A549 (cell line): Measurements from ENCODE around the gene MED12L. TPM values are rescaled to one million over a fixed set of nuclear protein-coding genes. Genes with fewer than 3 reads are reported as not detected.
A peak's percentile ranks its signal among the peaks of the same experiment; 100 is the strongest.

Source experiments
- ATAC-seq, 2 experiments: fragments of 200-7000 bp in 1 of 2; fragments of >200 bp in 1 of 2; cut with Nextera tagmentation in 1 of 2; cut with Tn5 transposase in 1 of 2; 3 replicates each; pipeline versions ENCODE4 v1.8.0 to v1.9.1; 2018 to 2020; ENCODE audit warnings: mild to moderate bottlenecking in 1 of 2, moderate library complexity in 1 of 2
- CTCF ChIA-PET: fragments of 300-600 bp; sonication (Branson Sonifier 250); formaldehyde crosslinking; extraction: SDS; loops from one replicate; lab custom pipeline; 2021; ENCODE audit warnings: antibody characterized with exemption, inconsistent platforms; lab: Yijun Ruan, JAX
- POLR2A ChIA-PET: fragments of 350-600 bp; formaldehyde crosslinking; extraction: SDS; loops from one replicate; lab custom pipeline; 2021; ENCODE audit warnings: antibody characterized with exemption, inconsistent platforms; lab: Yijun Ruan, JAX
- DNase-seq, 2 experiments: peaks; one replicate each; pipeline versions ENCODE4 v3.0.0 to v3.0.0-alpha.2; 2011 to 2016; ENCODE audit warnings: low read depth in 1 of 2, low spot score in 1 of 2
- FAIRE-seq: peaks from 2 replicates; lab custom pipeline; 2011; peaks lifted over from hg19 to GRCh38; lab: Jason Lieb, UNC
- H3K27ac ChIP-seq, 2 experiments: fragments of >200 bp; sonication (Bioruptor Twin); formaldehyde crosslinking; 3 replicates each; pipeline ENCODE4 v1.5.1; 2016 to 2017
- H3K4me1 ChIP-seq: fragments of >200 bp; sonication (Bioruptor Twin); formaldehyde crosslinking; 3 replicates; pipeline ENCODE4 v1.6.1; 2016
- H3K4me2 ChIP-seq: fragments of >200 bp; sonication (Bioruptor Twin); formaldehyde crosslinking; 3 replicates; pipeline ENCODE4 v1.6.1; 2016
- H3K4me3 ChIP-seq: fragments of >200 bp; sonication (Bioruptor Twin); formaldehyde crosslinking; 3 replicates; pipeline ENCODE4 v1.5.1; 2016
- H3K9me3 ChIP-seq: fragments of >200 bp; sonication (Bioruptor Twin); formaldehyde crosslinking; 3 replicates; pipeline ENCODE4 v1.6.1; 2016
- BHLHE40 ChIP-seq: IDR thresholded peaks from 2 replicates; pipeline ENCODE4 v1.6.1; 2012; ENCODE audit warnings: low read depth, low read length, inconsistent platforms
- CBX2 ChIP-seq: fragments of 200-600 bp; sonication (generic); IDR thresholded peaks from 2 replicates; pipeline ENCODE4 v1.6.1; 2016; ENCODE audit warnings: low read depth, mild to moderate bottlenecking, borderline replicate concordance
- EHF ChIP-seq: fragments of 250-450 bp; sonication (Bioruptor Pico); IDR thresholded peaks from 2 replicates; pipeline ENCODE4 v1.5.0; 2020; ENCODE audit warnings: mild to moderate bottlenecking
- EP300 ChIP-seq, 2 experiments: fragments of >200 bp; sonication (Bioruptor Twin); formaldehyde crosslinking; IDR thresholded peaks; 2 replicates in 1 of 2; 3 replicates in 1 of 2; pipeline ENCODE4 v1.6.1; 2016 to 2017
- ESRRA ChIP-seq: fragments of 150-350 bp; IDR thresholded peaks from 2 replicates; pipeline ENCODE4 v1.6.1; 2014; ENCODE audit warnings: mild to moderate bottlenecking, low read length, borderline replicate concordance
- FOXS1 ChIP-seq: fragments of 250-450 bp; sonication (Bioruptor Pico); IDR thresholded peaks from 2 replicates; pipeline ENCODE4 v1.5.0; 2020; ENCODE audit warnings: mild to moderate bottlenecking, moderate library complexity
- GATA3 ChIP-seq: IDR thresholded peaks from 2 replicates; pipeline ENCODE4 v1.6.1; 2012; ENCODE audit warnings: borderline replicate concordance
- HOXB13 ChIP-seq: fragments of 250-450 bp; sonication (Bioruptor Pico); IDR thresholded peaks from 2 replicates; pipeline ENCODE4 v1.5.0; 2020; ENCODE audit warnings: low read depth, mild to moderate bottlenecking, moderate library complexity
- JUN ChIP-seq, 2 experiments: fragments of >200 bp; sonication (Bioruptor Twin); formaldehyde crosslinking; IDR thresholded peaks; 2 replicates in 1 of 2; 3 replicates in 1 of 2; pipeline ENCODE4 v1.6.1; 2016 to 2017
- NFE2L2 ChIP-seq: fragments of 150-350 bp; conservative IDR thresholded peaks from 2 replicates; pipeline ENCODE4 v1.6.1; 2014; ENCODE audit warnings: low read length
- NPAS2 ChIP-seq: fragments of 250-450 bp; sonication (Bioruptor Pico); IDR thresholded peaks from 2 replicates; pipeline ENCODE4 v1.8.0; 2022; ENCODE audit warnings: mild to moderate bottlenecking, moderate library complexity, borderline replicate concordance
- PBX3 ChIP-seq: IDR thresholded peaks from 2 replicates; pipeline ENCODE4 v1.6.1; 2012
- RARB ChIP-seq: fragments of 250-450 bp; sonication (Bioruptor Pico); IDR thresholded peaks from 2 replicates; pipeline ENCODE4 v1.8.0; 2021; ENCODE audit warnings: mild to moderate bottlenecking, moderate library complexity
- RNF2 ChIP-seq: fragments of 200-600 bp; sonication (generic); IDR thresholded peaks from 2 replicates; pipeline ENCODE4 v1.6.1; 2016; ENCODE audit warnings: low read depth, mild to moderate bottlenecking, antibody characterized with exemption, moderate library complexity, borderline replicate concordance
- SMC3 ChIP-seq: fragments of >200 bp; sonication (Bioruptor Twin); formaldehyde crosslinking; IDR thresholded peaks from 3 replicates; pipeline ENCODE4 v1.6.1; 2018; ENCODE audit warnings: inconsistent platforms
- SREBF2 ChIP-seq: fragments of 450-650 bp; IDR thresholded peaks from 2 replicates; pipeline ENCODE4 v1.6.1; 2014; ENCODE audit warnings: mild to moderate bottlenecking, moderate library complexity
- ZC3H11A ChIP-seq: fragments of 450-650 bp; IDR thresholded peaks from 2 replicates; pipeline ENCODE4 v1.6.1; 2014; ENCODE audit warnings: antibody characterized with exemption, mild to moderate bottlenecking
- ZFP36 ChIP-seq: fragments of 450-650 bp; IDR thresholded peaks from 2 replicates; pipeline ENCODE4 v1.6.1; 2014; ENCODE audit warnings: borderline replicate concordance; ENCODE audit not compliant: partially characterized antibody
- WGBS: methylation state at CpG from one replicate; pipeline ENCODE4 v1.1.6; 2017; ENCODE audit errors: missing lambda C conversion rate; 5-methylcytosine and 5-hydroxymethylcytosine counted together
- polyA plus RNA-seq, 4 experiments: library from polyadenylated mRNA; depleted of rRNA in 3 of 4; stranded (reverse); fragments of >200 nt; fragmentation: RNase III in 1 of 4; extraction: RNeasy Plus Mini Kit Qiagen cat#74134 plus additional on column Dnase treatment in 1 of 4; gene quantifications; 2 replicates in 3 of 4; 3 replicates in 1 of 4; pipeline ENCODE4 v1.2.3, GENCODE V29; 2011 to 2017
- TF ChIP-seq, protein P1 (sequence below): fragments of 200-600 bp; sonication (generic); IDR thresholded peaks from 2 replicates; pipeline ENCODE4 v1.6.1; 2016; ENCODE audit warnings: antibody characterized with exemption, mild to moderate bottlenecking, moderate library complexity

The MED12L gene
- polyA plus RNA-seq, 2 of the 4 experiments (the other 2 are of a cell fraction): 0.32 to 0.63 TPM

- no peaks in the 10 kb centered on the region for H3K9me3 ChIP-seq
- TF ChIP-seq JUN (IDR thresholded peaks at IDR 0.05) (no peak), EHF (CRISPR knock-in tag) (no peak), SREBF2 (no peak), BHLHE40 (no peak)
- TF ChIP-seq, all 56 proteins: peak for 0
- Histone ChIP-seq H3K4me2 (peak overlapping the region; percentile 97), H3K27ac (peak overlapping the region; percentile 78 to 84), H3K4me3 (peak overlapping the region; percentile 72), H3K4me1 (peaks cover 5% of the 10 kb centered on the region; the same call in 2 of the 3 replicates)
- 66% methylated on average over 2 of the region's 2 CpGs for WGBS
- POLR2A ChIA-PET: interaction anchor here (0.8 kb wide), 1 partner anchor 155 kb away, joined by 3 read pairs; no protein-coding TSS in a partner anchor
- CTCF ChIA-PET: interaction anchor here (0.6 to 1.9 kb wide), 4 partner anchors 8 to 467 kb away, joined by 3 to 6 read pairs (median 4); no protein-coding TSS in a partner anchor
- peak; percentile 15 to 35; a peak in 3 of 6 replicates for ATAC-seq
- DNase-seq: no peak
- no peak for FAIRE-seq
Observed at GRCh38 chr3:151460228-151460627, 374.8 kb downstream of the MED12L start.

GRCh38 chr3:151460774-151461450, 375.4 kb downstream of the MED12L start, which contains the start of gene IGSF10:
TSS of gene IGSF10 (minus strand) at chr3:151461061. CDS start at chr3:151458709, 2,352 bp downstream.
- H3K9me3 ChIP-seq: no peaks in the 10 kb centered on the region
- WGBS: 30% methylated on average over 17 of the region's 40 CpGs
- TF ChIP-seq RARB (CRISPR knock-in tag) (no peak), GATA3 (no peak)
- TF ChIP-seq, protein P1, sequence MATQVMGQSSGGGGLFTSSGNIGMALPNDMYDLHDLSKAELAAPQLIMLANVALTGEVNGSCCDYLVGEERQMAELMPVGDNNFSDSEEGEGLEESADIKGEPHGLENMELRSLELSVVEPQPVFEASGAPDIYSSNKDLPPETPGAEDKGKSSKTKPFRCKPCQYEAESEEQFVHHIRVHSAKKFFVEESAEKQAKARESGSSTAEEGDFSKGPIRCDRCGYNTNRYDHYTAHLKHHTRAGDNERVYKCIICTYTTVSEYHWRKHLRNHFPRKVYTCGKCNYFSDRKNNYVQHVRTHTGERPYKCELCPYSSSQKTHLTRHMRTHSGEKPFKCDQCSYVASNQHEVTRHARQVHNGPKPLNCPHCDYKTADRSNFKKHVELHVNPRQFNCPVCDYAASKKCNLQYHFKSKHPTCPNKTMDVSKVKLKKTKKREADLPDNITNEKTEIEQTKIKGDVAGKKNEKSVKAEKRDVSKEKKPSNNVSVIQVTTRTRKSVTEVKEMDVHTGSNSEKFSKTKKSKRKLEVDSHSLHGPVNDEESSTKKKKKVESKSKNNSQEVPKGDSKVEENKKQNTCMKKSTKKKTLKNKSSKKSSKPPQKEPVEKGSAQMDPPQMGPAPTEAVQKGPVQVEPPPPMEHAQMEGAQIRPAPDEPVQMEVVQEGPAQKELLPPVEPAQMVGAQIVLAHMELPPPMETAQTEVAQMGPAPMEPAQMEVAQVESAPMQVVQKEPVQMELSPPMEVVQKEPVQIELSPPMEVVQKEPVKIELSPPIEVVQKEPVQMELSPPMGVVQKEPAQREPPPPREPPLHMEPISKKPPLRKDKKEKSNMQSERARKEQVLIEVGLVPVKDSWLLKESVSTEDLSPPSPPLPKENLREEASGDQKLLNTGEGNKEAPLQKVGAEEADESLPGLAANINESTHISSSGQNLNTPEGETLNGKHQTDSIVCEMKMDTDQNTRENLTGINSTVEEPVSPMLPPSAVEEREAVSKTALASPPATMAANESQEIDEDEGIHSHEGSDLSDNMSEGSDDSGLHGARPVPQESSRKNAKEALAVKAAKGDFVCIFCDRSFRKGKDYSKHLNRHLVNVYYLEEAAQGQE: no peak
- H3K27ac ChIP-seq: peak within 1 kb of the TSS; percentile 78 to 84
- peak within 1 kb of the TSS; percentile 97 for H3K4me2 ChIP-seq
- ChIA-PET POLR2A (no interaction called here), CTCF (interaction anchor here (0.6 to 1.6 kb wide), 2 partner anchors 30 to 466 kb away, joined by 3 to 4 read pairs; no protein-coding TSS in a partner anchor)
- FAIRE-seq: no peak
- H3K4me1 ChIP-seq: peaks cover 5% of the 10 kb centered on the region; the same call in 2 of the 3 replicates
- ATAC-seq: peak; percentile 77 to 93; a peak in 5 of 6 replicates
- DNase-seq: peak; percentile 11 to 53
- H3K4me3 ChIP-seq: peak within 1 kb of the TSS; percentile 72

DNA sequence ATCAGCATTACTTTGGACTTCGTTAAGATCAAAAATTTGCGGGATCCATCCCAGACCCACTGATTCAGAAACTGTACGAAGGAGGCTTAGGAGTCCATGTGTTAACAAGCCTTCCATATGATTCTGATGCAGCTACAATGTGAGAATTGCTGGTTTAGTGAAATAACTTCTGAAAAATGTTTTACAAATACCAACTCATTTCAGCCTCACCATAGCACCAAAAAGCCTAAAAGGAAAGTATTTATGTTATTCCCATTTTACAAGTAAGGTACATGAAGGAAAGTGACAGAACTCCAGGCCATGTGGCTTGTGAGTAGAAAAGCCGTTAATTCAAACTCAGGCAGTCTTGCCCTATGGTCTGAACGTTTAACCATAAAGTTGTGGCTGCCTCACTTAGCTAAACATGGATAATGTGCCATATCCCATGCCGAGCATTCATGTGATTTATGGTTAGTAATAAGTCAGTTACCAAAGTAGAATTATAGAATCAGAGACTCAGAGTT, 376.9 kb downstream of the MED12L start:
- CTCF ChIA-PET: interaction anchor here (1.3 kb wide), 1 partner anchor 377 kb away, joined by 4 read pairs; no protein-coding TSS in a partner anchor
- H3K4me2 ChIP-seq: no peak overlapping the region
- no peak overlapping the region for H3K27ac ChIP-seq
- peaks cover 5% of the 10 kb centered on the region; the same call in 2 of the 3 replicates for H3K4me1 ChIP-seq
- no peak overlapping the region for H3K4me3 ChIP-seq
- POLR2A ChIA-PET: no interaction called here
- TF ChIP-seq CBX2 (no peak), NPAS2 (CRISPR knock-in tag) (no peak), FOXS1 (CRISPR knock-in tag) (no peak), NFE2L2 (no peak), ZC3H11A (no peak), ZFP36 (no peak), EP300 (IDR thresholded peaks at IDR 0.05) (no peak), PBX3 (no peak), HOXB13 (CRISPR knock-in tag) (no peak), ESRRA (no peak), SMC3 (no peak), RNF2 (no peak)
- TF ChIP-seq, protein P1: no peak
- 84% methylated on average over 6 of the region's 6 CpGs for WGBS
- DNase-seq: no peak
- H3K9me3 ChIP-seq: no peaks in the 10 kb centered on the region
- no peak for FAIRE-seq
- no peak for ATAC-seq
